Measurements from ENCODE around the gene GSTA4.
"Not testable (repeated sequence)": the region's sequence is repeated elsewhere in the genome, so short reads cannot be mapped to it uniquely, and the experiment has no call there.

GRCh38 chr6:52960211-52960610, 34.9 kb downstream of the GSTA4 start:
- TF ChIP-seq CTCF (IDR thresholded peaks at IDR 0.05; ENCODE audit: poor library complexity, severe bottlenecking); EP300 (conservative IDR thresholded peaks at IDR 0.05; ENCODE audit: poor library complexity, severe bottlenecking); POLR2AphosphoS5 (IDR thresholded peaks at IDR 0.05): not testable (repeated sequence)

Measured in neural cell (in vitro differentiated cells).